Loucy (cell line): ENCODE measurements around the gene IL16.

ENCODE experiments used
- CTCF ChIP-seq: fragments of 200-600 bp; sonication (generic); conservative IDR thresholded peaks from 2 replicates; pipeline ENCODE4 v1.5.1; 2014; ENCODE audit warnings: mild to moderate bottlenecking, antibody characterized with exemption, low read length
- EZH2phosphoT487 ChIP-seq: fragments of 200-600 bp; IDR thresholded peaks from 2 replicates; pipeline ENCODE4 v1.6.1; 2018; ENCODE audit warnings: antibody characterized with exemption, mild to moderate bottlenecking, moderate library complexity, borderline replicate concordance

- TF ChIP-seq CTCF (no peak), EZH2phosphoT487 (no peak)
Observed at GRCh38 chr15:81343371-81343770, 146.7 kb downstream of the IL16 start.
